Choroid plexus epithelial cell (primary cell): ENCODE data around the gene KRT83.
A peak's percentile ranks its signal among the peaks of the same experiment; 100 is the strongest.

Experiments used
- DNase-seq: peaks from one replicate; pipeline ENCODE4 v3.0.0-alpha.2; 2010; ENCODE audit warnings: low read depth
- H3K4me3 ChIP-seq: 2 replicates; pipeline ENCODE4 v1.5.1; 2011; ENCODE audit warnings: low read depth, mild to moderate bottlenecking, control low read depth, low read length, moderate library complexity
- CTCF ChIP-seq: conservative IDR thresholded peaks from 2 replicates; pipeline ENCODE4 v1.5.1; 2011; ENCODE audit warnings: low read depth, mild to moderate bottlenecking, control low read depth, inconsistent platforms, low read length, moderate library complexity

Gene KRT83

GRCh38 chr12:52278575-52279421, 42.4 kb downstream of the KRT83 start:
- DNase-seq: peak; percentile 81
- H3K4me3 ChIP-seq: no peak overlapping the region
- peak; percentile 91 for TF ChIP-seq CTCF

- no peak overlapping the region for H3K4me3 ChIP-seq
- DNase-seq: no peak
- no peak for TF ChIP-seq CTCF
Measured at GRCh38 chr12:52277486-52278245, 43.5 kb downstream of the KRT83 start.

GRCh38 chr12:52275686-52276085, 45.5 kb downstream of the KRT83 start:
- DNase-seq: no peak
- TF ChIP-seq CTCF: no peak
- H3K4me3 ChIP-seq: no peak overlapping the region

- no peak for TF ChIP-seq CTCF
- H3K4me3 ChIP-seq: no peak within 1 kb of the TSS
- no peak for DNase-seq
Measured at GRCh38 chr12:52274521-52275120, 46.6 kb downstream of the KRT83 start, which contains the start of gene KRT86. Gene KRT86 (plus strand): TSS chr12:52274645. CDS start chr12:52301917, 27,272 bp downstream.

GRCh38 chr12:52271158-52271557, 50.0 kb downstream of the KRT83 start:
- no peak overlapping the region for H3K4me3 ChIP-seq
- no peak for TF ChIP-seq CTCF
- peak; percentile 33 for DNase-seq

GRCh38 chr12:52270541-52271070, 50.6 kb downstream of the KRT83 start:
- no peak overlapping the region for H3K4me3 ChIP-seq
- DNase-seq: no peak
- no peak for TF ChIP-seq CTCF
